Activated B cell treated with CpG ODN at 0.5 μM for 24 hours (primary cell): Measurements from ENCODE around the gene DGLUCY. TPM values are rescaled to one million over a fixed set of nuclear protein-coding genes. Genes with fewer than 3 reads are reported as not detected.
"Not testable (repeated sequence)": the region's sequence is repeated elsewhere in the genome, so short reads cannot be mapped to it uniquely, and the experiment has no call there.

ENCODE experiments used
- ATAC-seq: fragments of 200-7000 bp; cut with Tn5 transposase; one replicate; pipeline ENCODE4 v1.10.0; 2021; ENCODE audit warnings: low read depth, mild to moderate bottlenecking, moderate library complexity
- CTCF ChIA-PET: fragments of 350-600 bp; sonication (Branson Sonifier 250); formaldehyde crosslinking; loops from one replicate; lab custom pipeline; 2021; ENCODE audit warnings: antibody characterized with exemption; lab: Charles Lee
- POLR2A ChIA-PET: fragments of 350-600 bp; sonication (Branson Sonifier 250); formaldehyde crosslinking; loops from one replicate; lab custom pipeline; 2021; ENCODE audit warnings: antibody characterized with exemption; lab: Charles Lee
- DNase-seq: peaks from one replicate; pipeline ENCODE4 v3.0.0; 2022
- H3K27ac Mint-ChIP-seq: one replicate; pipeline ENCODE4 v1.8.0; 2020; ENCODE audit warnings: mixed read lengths
- H3K27me3 Mint-ChIP-seq: one replicate; pipeline ENCODE4 v1.8.0; 2021; ENCODE audit warnings: mixed read lengths
- H3K36me3 Mint-ChIP-seq: one replicate; pipeline ENCODE4 v1.8.0; 2021; ENCODE audit warnings: low read depth, mixed read lengths
- H3K4me1 Mint-ChIP-seq: one replicate; pipeline ENCODE4 v1.8.0; 2021; ENCODE audit warnings: mixed read lengths
- H3K4me3 Mint-ChIP-seq: one replicate; pipeline ENCODE4 v1.8.0; 2020; ENCODE audit warnings: mild to moderate bottlenecking, mixed read lengths
- H3K9me3 Mint-ChIP-seq: one replicate; pipeline ENCODE4 v1.8.0; 2020; ENCODE audit warnings: mixed read lengths
- intact Hi-C: fragments of 100-400 bp; cut with micrococcal nuclease; formaldehyde crosslinking; loops from one replicate; pipeline ENCODE4 v1.15.1; 2024
- total RNA-seq: library from RNA; stranded (reverse); gene quantifications from 2 replicates; pipeline ENCODE4 v1.2.3, GENCODE V29; 2022
- TF ChIP-seq, protein P1 (sequence below): fragments of 200-600 bp; IDR thresholded peaks from one replicate; pipeline ENCODE4 v1.8.0; 2022; ENCODE audit warnings: antibody characterized with exemption, mild to moderate bottlenecking

Gene DGLUCY
- total RNA-seq, 1 donor from 2014 or later: 92.7 TPM

DNA sequence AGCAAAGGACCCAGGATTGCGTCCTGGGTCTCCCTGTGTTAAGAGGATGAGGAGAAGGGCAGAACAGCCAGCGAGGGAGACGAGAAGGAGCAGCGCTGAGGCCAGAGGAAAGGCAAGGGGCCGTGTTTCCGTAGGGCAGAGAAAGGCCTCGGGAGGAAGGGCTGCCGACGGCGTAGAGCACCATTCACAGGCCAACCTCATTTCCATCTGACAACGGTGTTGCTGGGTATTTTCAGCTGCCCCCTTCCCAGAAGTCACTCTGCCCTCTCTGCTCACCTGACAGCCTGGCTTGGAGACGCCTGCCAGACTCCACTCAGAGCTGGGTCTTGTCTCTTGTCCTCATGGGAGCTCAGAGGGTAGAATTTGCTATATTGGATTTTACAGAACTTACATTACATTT is 79.2 kb downstream of the DGLUCY start:
- Mint-ChIP-seq H3K4me3 (no peak overlapping the region), H3K27ac (no peak overlapping the region), H3K9me3 (no peaks in the 10 kb centered on the region), H3K27me3 (no peaks in the 10 kb centered on the region), H3K36me3 (peaks cover 75% of the 10 kb centered on the region), H3K4me1 (no peaks in the 10 kb centered on the region)
- TF ChIP-seq, protein P1, sequence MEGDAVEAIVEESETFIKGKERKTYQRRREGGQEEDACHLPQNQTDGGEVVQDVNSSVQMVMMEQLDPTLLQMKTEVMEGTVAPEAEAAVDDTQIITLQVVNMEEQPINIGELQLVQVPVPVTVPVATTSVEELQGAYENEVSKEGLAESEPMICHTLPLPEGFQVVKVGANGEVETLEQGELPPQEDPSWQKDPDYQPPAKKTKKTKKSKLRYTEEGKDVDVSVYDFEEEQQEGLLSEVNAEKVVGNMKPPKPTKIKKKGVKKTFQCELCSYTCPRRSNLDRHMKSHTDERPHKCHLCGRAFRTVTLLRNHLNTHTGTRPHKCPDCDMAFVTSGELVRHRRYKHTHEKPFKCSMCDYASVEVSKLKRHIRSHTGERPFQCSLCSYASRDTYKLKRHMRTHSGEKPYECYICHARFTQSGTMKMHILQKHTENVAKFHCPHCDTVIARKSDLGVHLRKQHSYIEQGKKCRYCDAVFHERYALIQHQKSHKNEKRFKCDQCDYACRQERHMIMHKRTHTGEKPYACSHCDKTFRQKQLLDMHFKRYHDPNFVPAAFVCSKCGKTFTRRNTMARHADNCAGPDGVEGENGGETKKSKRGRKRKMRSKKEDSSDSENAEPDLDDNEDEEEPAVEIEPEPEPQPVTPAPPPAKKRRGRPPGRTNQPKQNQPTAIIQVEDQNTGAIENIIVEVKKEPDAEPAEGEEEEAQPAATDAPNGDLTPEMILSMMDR: no peak
- CTCF ChIA-PET: interaction anchor here (1.6 kb wide), 1 partner anchor 290 kb away, joined by 4 read pairs; no protein-coding TSS in a partner anchor
- DNase-seq (no peak), ATAC-seq (no peak)
- POLR2A ChIA-PET: no interaction called here
- intact Hi-C loops: no loop called here

DNA sequence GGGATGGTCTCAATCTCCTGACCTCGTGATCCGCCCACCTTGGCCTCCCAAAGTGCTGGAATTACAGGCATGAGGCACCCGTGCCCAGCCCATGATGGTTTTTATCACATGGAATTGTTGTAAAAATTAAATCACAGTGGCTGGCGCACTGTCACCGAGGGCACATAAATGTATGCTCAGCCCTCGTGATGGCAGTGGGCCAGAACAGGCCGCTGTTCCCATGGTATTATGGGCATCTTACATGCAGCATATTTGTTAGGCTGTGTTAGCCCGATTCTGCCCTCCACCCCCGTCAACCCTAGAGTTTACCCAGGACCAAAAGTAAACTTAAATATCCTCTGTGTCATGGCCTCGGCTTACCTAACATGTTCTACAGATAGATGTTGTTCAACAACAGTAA is 82.0 kb downstream of the DGLUCY start:
- H3K4me3 Mint-ChIP-seq: no peak overlapping the region
- H3K27me3 Mint-ChIP-seq: no peaks in the 10 kb centered on the region
- CTCF ChIA-PET: interaction anchor here (0.7 kb wide), 1 partner anchor 19 kb away, joined by 3 read pairs; no protein-coding TSS in a partner anchor
- H3K4me1 Mint-ChIP-seq: no peaks in the 10 kb centered on the region
- H3K9me3 Mint-ChIP-seq: no peaks in the 10 kb centered on the region
- no peak for DNase-seq
- H3K27ac Mint-ChIP-seq: no peak overlapping the region
- peaks cover 80% of the 10 kb centered on the region for H3K36me3 Mint-ChIP-seq
- intact Hi-C loops: no loop called here
- POLR2A ChIA-PET: no interaction called here
- TF ChIP-seq, protein P1: no peak
- ATAC-seq: no peak

DNA sequence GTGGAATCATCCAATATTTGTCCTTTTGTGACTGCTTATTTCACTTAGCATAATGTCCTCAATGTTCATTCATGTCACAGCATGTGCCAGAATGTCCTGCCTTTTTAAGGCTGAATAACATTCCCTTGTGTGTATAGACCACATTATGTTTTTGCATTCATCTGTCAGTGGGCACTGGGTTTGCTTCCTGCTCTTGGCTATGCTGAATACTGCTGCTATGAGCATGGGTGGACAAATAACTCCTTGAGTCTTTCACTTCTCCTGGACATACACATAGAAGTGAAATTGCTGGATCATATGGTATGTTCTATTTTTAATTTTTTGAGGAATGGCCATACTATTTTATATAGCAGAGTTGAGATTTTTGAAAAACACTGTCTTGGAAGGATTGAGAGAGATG is 83.8 kb downstream of the DGLUCY start:
- CTCF ChIA-PET: no interaction called here
- TF ChIP-seq, protein P1: no peak
- H3K9me3 Mint-ChIP-seq: no peaks in the 10 kb centered on the region
- no peaks in the 10 kb centered on the region for H3K27me3 Mint-ChIP-seq
- DNase-seq: no peak
- intact Hi-C loops: no loop called here
- no peaks in the 10 kb centered on the region for H3K4me1 Mint-ChIP-seq
- no peak for ATAC-seq
- H3K4me3 Mint-ChIP-seq: no peak overlapping the region
- H3K36me3 Mint-ChIP-seq: peaks cover 74% of the 10 kb centered on the region
- POLR2A ChIA-PET: no interaction called here
- no peak overlapping the region for H3K27ac Mint-ChIP-seq

DNA sequence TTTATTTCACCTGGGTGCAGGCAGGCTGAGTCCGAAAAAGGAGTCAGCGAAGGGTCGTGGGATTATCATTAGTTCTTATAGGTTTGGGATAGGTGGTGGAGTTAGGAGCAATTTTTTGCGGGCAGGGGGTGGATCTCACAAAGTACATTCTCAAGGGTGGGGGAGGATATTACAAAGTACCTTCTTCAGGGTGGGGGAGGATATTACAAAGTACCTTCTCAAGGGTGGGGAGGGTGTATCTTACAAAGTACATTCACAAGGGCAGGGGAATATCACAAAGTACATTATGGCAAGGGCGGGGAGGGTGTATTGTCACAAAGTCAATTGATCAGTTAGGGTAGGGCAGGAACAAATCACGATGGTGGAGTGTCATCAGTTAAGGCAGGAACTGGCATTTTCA is 86.9 kb downstream of the DGLUCY start:
- H3K27ac Mint-ChIP-seq, H3K27me3 Mint-ChIP-seq, POLR2A ChIA-PET, ATAC-seq, H3K4me1 Mint-ChIP-seq, DNase-seq, CTCF ChIA-PET, H3K9me3 Mint-ChIP-seq, H3K4me3 Mint-ChIP-seq, intact Hi-C loops: not testable (repeated sequence)
- peaks cover 87% of the 10 kb centered on the region for H3K36me3 Mint-ChIP-seq

DNA sequence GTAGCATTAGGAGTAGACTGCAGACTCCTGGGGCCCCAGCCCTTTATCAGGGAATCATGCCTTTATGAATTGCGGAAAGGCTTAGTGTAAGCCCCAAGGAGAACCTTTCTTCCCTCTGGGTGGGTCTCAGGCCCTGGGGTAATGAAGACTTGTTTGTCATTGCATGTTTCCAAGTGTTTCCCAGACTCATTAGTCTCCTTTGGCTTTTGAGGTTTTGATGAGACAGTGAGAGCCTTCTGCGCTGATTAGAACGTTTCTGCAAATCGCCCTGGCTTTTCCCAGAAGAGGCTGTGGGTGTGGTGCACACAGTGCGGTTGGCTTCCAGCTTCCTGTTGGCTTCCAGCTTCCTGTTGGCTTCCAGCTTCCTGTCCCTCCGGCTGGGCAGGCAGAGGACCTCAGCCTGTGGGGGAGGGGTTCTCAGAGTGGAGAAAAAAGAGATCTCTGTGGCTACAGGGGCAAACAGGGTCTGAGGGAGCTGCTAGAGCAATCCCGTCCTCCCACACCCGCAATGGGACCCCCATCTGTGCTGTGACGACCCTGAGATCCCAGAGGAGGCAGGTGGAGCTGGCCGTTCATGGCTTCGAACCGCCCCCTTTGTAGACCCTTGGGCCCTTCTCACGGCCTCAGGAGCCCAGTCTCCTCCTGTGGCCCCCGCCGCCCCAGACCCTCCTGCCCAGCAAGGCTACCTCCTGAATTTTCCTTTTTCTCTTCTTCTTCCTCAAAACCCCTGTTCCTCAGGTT is 88.5 kb downstream of the DGLUCY start:
- peaks cover 83% of the 10 kb centered on the region for H3K36me3 Mint-ChIP-seq
- no peak for ATAC-seq
- H3K4me1 Mint-ChIP-seq: peaks cover 2% of the 10 kb centered on the region
- intact Hi-C loops: no loop called here
- no peaks in the 10 kb centered on the region for H3K9me3 Mint-ChIP-seq
- no peak for DNase-seq
- POLR2A ChIA-PET: interaction anchor here (0.6 kb wide), 1 partner anchor 52 kb away, joined by 3 read pairs; no protein-coding TSS in a partner anchor
- CTCF ChIA-PET: interaction anchor here (1.1 kb wide), 1 partner anchor 300 kb away, joined by 4 read pairs; no protein-coding TSS in a partner anchor
- H3K4me3 Mint-ChIP-seq: no peak overlapping the region
- H3K27me3 Mint-ChIP-seq: no peaks in the 10 kb centered on the region
- TF ChIP-seq, protein P1: no peak
- H3K27ac Mint-ChIP-seq: no peak overlapping the region
